Tibial nerve (tissue), 4 donors: Measurements from ENCODE around the gene ZNF417. TPM values are rescaled to one million over a fixed set of nuclear protein-coding genes. Genes with fewer than 3 reads are reported as not detected.
"Not testable (repeated sequence)": the region's sequence is repeated elsewhere in the genome, so short reads cannot be mapped to it uniquely, and the experiment has no call there.

Source experiments
- DNase-seq, 2 donors: peaks; one replicate each; pipeline ENCODE4 v3.0.0-alpha.2; 2019; ENCODE audit warnings: low spot score in 2 of 2
- H3K27ac ChIP-seq, 4 donors: fragments of 200-600 bp; sonication (generic) in 3 of 4; one replicate each; pipeline ENCODE4 v1.5.1; 2017 to 2019; ENCODE audit warnings: mild to moderate bottlenecking in 1 of 4
- H3K27me3 ChIP-seq, 2 donors: fragments of 200-600 bp; sonication (generic) in 1 of 2; one replicate each; pipeline versions ENCODE4 v1.5.1 to v1.6.0; 2017 to 2019
- H3K36me3 ChIP-seq, 3 donors: fragments of 200-600 bp; sonication (generic); one replicate each; pipeline ENCODE4 v1.5.1; 2018 to 2019
- H3K4me1 ChIP-seq, 4 donors: fragments of 200-600 bp; sonication (generic) in 3 of 4; one replicate each; pipeline ENCODE4 v1.5.1; 2017 to 2019
- H3K4me3 ChIP-seq, 4 donors: fragments of 200-600 bp; sonication (generic) in 3 of 4; one replicate each; pipeline ENCODE4 v1.5.1; 2017 to 2019; ENCODE audit warnings: mild to moderate bottlenecking in 1 of 4, moderate library complexity in 1 of 4
- H3K9me3 ChIP-seq, 4 donors: fragments of 200-600 bp; sonication (generic) in 3 of 4; one replicate each; pipeline ENCODE4 v1.5.1; 2017 to 2019
- EP300 ChIP-seq, 2 donors: sonication (generic); formaldehyde crosslinking; IDR thresholded peaks; one replicate each; pipeline ENCODE4 v1.6.1; 2017; ENCODE audit warnings: antibody characterized with exemption in 2 of 2, mild to moderate bottlenecking in 1 of 2
- POLR2A ChIP-seq, 2 donors: fragments of 450-650 bp; IDR thresholded peaks; one replicate each; pipeline ENCODE4 v1.6.1; 2017; ENCODE audit warnings: antibody characterized with exemption in 2 of 2, mild to moderate bottlenecking in 2 of 2, moderate library complexity in 2 of 2
- WGBS, 2 donors: methylation state at CpG; one replicate each; pipeline ENCODE4 v1.1.5; 2018; 5-methylcytosine and 5-hydroxymethylcytosine counted together
- total RNA-seq, 4 donors: library from RNA; depleted of rRNA; stranded (reverse); fragments of >200 nt; gene quantifications; one replicate each; pipeline ENCODE4 v1.1.0, GENCODE V29; 2016
- TF ChIP-seq, protein P1 (sequence below), 5 experiments: fragments of 200-600 bp in 3 of 5; fragments of 450-650 bp in 2 of 5; sonication (generic) in 3 of 5; IDR thresholded peaks; one replicate each; pipeline ENCODE4 v1.5.1; 2016 to 2019; ENCODE audit warnings: antibody characterized with exemption in 5 of 5, mild to moderate bottlenecking in 3 of 5, moderate library complexity in 2 of 5

ZNF417 gene
- 10 to 100 TPM; 10.3 to 18.0 (median 14.4) TPM for total RNA-seq

DNA sequence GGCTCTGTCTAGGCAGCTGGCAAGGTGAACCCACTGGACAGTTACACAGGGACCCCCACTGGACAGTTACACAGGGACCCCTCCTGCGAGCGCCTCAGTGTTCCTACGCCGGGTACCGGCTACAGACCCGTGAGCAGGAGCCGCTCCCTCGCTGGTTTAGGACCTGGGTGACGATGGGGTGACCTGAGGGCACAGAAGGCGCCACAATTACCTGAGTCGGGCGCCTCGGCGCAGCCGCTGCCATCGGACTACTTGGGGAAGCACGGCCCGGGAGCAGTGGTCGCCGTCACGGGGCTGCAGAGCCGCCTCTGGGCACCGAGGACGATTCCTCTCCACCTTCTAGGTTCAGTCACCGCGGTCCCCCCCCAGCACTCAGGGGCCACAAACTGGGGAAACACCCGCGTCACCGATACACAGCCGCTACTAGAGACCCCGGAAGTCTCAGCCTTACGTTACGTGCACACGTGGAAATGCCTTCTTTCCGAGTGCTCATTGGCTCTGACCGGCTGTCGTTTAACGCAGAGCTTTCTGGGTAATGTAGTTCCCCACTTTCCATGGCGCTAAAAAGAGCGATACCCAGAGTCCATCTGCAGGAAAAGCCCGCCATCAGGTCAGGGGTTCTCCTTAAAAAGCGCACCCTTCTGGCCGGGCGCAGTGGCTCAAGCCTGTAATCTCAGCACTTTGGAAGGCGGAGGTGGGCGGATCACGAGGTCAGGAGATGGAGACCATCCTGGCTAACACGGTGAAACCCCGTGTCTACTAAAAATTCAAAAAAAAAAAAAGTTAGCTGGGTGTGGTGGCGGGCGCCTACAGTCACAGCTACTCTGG, at the start of gene ZNF417:
Gene ZNF417 (minus strand): TSS at position 425 of the 828 bp plus-strand sequence. CDS start 181 bp downstream, at position 244.
- H3K36me3 ChIP-seq, result peaks cover 0 to 69% (median 0%) of the 10 kb centered on the region in 3 donors
- TF ChIP-seq EP300 (IDR thresholded peaks at IDR 0.05) (peak in 1 of 2 donors; percentile 72), POLR2A (IDR thresholded peaks at IDR 0.05) (peak in 1 of 2 donors; percentile 49)
- 1 to 2% methylated on average over 38 to 43 of the region's 51 CpGs for WGBS, 2 donors
- peak within 1 kb of the TSS in 3 of 4 donors; percentile 70 to 84 (median 77) for H3K27ac ChIP-seq
- peaks cover 0 to 16% (median 4%) of the 10 kb centered on the region in 4 donors for H3K4me1 ChIP-seq
- H3K27me3 ChIP-seq, result not testable (repeated sequence)
- H3K9me3 ChIP-seq, result peaks cover 0 to 63% (median 5%) of the 10 kb centered on the region in 4 donors
- peak within 1 kb of the TSS; percentile 68 to 92 (median 82) for H3K4me3 ChIP-seq
- DNase-seq, result peak; percentile 49 to 83

DNA sequence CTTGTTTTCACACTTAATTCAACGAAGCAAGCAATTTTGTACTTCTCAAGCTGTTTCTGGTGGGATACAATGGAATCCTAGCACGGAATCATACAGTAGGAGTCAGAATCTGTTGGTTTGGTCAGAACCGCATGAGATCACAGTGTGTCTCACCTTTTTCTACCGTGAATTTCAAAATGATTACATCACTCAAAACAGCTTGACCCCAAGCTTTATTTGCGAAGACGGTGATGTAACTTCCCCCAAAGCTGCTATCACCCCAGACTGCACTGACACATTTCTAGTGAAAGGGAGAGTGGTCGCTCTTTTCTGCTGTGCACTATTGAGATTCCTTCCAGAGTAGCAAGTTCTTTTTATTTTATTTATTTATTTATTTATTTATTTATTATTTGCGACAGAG, 48.4 kb upstream of the ZNF417 start:
- H3K27me3 ChIP-seq, result no peaks in the 10 kb centered on the region
- 83 to 97% methylated on average over 8 of the region's 8 CpGs for WGBS, 2 donors
- H3K9me3 ChIP-seq, result peaks cover 0 to 100% (median 29%) of the 10 kb centered on the region in 4 donors
- TF ChIP-seq POLR2A (IDR thresholded peaks at IDR 0.05) (no peak), EP300 (IDR thresholded peaks at IDR 0.05) (no peak)
- TF ChIP-seq, protein P1, sequence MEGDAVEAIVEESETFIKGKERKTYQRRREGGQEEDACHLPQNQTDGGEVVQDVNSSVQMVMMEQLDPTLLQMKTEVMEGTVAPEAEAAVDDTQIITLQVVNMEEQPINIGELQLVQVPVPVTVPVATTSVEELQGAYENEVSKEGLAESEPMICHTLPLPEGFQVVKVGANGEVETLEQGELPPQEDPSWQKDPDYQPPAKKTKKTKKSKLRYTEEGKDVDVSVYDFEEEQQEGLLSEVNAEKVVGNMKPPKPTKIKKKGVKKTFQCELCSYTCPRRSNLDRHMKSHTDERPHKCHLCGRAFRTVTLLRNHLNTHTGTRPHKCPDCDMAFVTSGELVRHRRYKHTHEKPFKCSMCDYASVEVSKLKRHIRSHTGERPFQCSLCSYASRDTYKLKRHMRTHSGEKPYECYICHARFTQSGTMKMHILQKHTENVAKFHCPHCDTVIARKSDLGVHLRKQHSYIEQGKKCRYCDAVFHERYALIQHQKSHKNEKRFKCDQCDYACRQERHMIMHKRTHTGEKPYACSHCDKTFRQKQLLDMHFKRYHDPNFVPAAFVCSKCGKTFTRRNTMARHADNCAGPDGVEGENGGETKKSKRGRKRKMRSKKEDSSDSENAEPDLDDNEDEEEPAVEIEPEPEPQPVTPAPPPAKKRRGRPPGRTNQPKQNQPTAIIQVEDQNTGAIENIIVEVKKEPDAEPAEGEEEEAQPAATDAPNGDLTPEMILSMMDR (IDR thresholded peaks at IDR 0.05), result no peak
- H3K27ac ChIP-seq, result no peak overlapping the region
- DNase-seq, result no peak
- H3K4me3 ChIP-seq, result no peak overlapping the region
- peaks cover 0 to 93% (median 0%) of the 10 kb centered on the region in 3 donors for H3K36me3 ChIP-seq
- no peaks in the 10 kb centered on the region for H3K4me1 ChIP-seq

- Histone ChIP-seq H3K9me3 (peaks cover 0 to 99% (median 24%) of the 10 kb centered on the region in 4 donors), H3K27ac (no peak overlapping the region), H3K36me3 (peaks cover 0 to 92% (median 0%) of the 10 kb centered on the region in 3 donors), H3K4me1 (no peaks in the 10 kb centered on the region), H3K27me3 (no peaks in the 10 kb centered on the region), H3K4me3 (no peak overlapping the region)
- TF ChIP-seq, protein P1 (IDR thresholded peaks at IDR 0.05), result no peak
- TF ChIP-seq EP300 (IDR thresholded peaks at IDR 0.05) (no peak), POLR2A (IDR thresholded peaks at IDR 0.05) (no peak)
- WGBS, 2 donors, result 88 to 89% methylated on average over 1 of the region's 1 CpG
- DNase-seq, result no peak
These were observed 45.4 kb upstream of the ZNF417 start for GRCh38 chr19:57961785-57962184.

DNA sequence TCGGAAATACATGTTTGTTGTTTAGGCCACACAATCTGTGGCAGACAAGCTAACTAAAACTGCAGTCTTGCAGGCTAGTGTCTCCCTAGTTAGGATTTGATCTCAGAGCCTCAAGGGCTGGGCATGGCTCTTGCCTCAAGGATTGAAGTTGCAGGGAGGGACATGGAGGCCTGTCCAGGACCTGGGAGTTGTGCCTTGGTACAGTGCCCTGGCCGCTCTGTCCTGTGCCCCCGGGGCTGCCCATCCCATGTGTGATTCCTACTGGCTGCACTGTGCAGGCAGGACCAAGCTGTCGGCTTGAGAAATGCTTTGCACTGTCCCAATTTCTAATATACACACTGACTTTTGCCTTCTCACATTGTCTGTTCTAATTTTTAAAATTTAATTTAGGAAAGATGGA, 38.6 kb upstream of the ZNF417 start:
- 73 to 88% methylated on average over 4 of the region's 4 CpGs for WGBS, 2 donors
- H3K4me3 ChIP-seq, result no peak overlapping the region
- peaks cover 0 to 93% (median 5%) of the 10 kb centered on the region in 4 donors for H3K9me3 ChIP-seq
- H3K4me1 ChIP-seq, result no peaks in the 10 kb centered on the region
- H3K27me3 ChIP-seq, result no peaks in the 10 kb centered on the region
- TF ChIP-seq, protein P1 (IDR thresholded peaks at IDR 0.05), result no peak
- TF ChIP-seq POLR2A (IDR thresholded peaks at IDR 0.05), result no peak
- no peak for TF ChIP-seq EP300 (IDR thresholded peaks at IDR 0.05)
- no peak overlapping the region for H3K27ac ChIP-seq
- peaks cover 0 to 40% (median 0%) of the 10 kb centered on the region in 3 donors for H3K36me3 ChIP-seq
- no peak for DNase-seq

DNA sequence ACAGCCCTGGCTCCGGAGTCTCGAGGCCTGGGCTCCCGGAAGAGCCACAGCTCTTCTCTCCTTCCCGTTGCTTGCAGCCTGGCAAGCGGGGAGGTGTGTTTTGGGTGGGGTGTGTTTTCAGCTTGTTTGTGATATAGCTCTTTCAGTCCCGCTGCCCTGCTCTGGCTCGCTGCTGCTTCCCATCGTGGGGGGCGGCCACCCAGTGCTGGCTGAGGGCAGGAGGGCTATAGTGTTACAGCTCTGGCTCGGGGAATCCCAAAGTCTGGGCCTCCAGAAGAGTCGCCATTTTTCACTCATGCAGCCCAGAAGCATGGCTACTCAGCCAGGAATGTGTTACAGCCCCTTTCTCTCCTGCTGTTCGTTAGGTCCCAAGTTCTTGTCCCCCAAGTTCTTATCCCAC, 33.3 kb upstream of the ZNF417 start:
- H3K4me1 ChIP-seq, result peaks cover 0 to 11% (median 4%) of the 10 kb centered on the region in 4 donors
- H3K9me3 ChIP-seq, result peaks cover 0 to 83% (median 4%) of the 10 kb centered on the region in 4 donors
- no peak overlapping the region for H3K4me3 ChIP-seq
- no peak for TF ChIP-seq POLR2A (IDR thresholded peaks at IDR 0.05)
- no peak for TF ChIP-seq EP300 (IDR thresholded peaks at IDR 0.05)
- TF ChIP-seq, protein P1 (IDR thresholded peaks at IDR 0.05), result no peak
- peaks cover 0 to 22% (median 0%) of the 10 kb centered on the region in 3 donors for H3K36me3 ChIP-seq
- WGBS, 2 donors, result 88 to 89% methylated on average over 11 to 12 of the region's 12 CpGs
- H3K27ac ChIP-seq, result no peak overlapping the region
- H3K27me3 ChIP-seq, result no peaks in the 10 kb centered on the region
- DNase-seq, result no peak
